SK-N-SH treated with all-trans-retinoic acid at 6 μM for 48 hours (cell line): ENCODE measurements around the gene OR2Y1.
"Not testable (repeated sequence)": the region's sequence is repeated elsewhere in the genome, so short reads cannot be mapped to it uniquely, and the experiment has no call there.

ENCODE experiments used
- ATAC-seq: fragments of 200-7000 bp; cut with Tn5 transposase; 3 replicates; pipeline ENCODE4 v1.9.1; 2020; ENCODE audit warnings: mild to moderate bottlenecking, moderate library complexity
- BACH2 ChIP-seq: fragments of 250-450 bp; sonication (Bioruptor Pico); IDR thresholded peaks from 2 replicates; pipeline ENCODE4 v1.9.0; 2021; ENCODE audit warnings: mild to moderate bottlenecking, borderline replicate concordance
- CREB5 ChIP-seq: fragments of 250-450 bp; sonication (Bioruptor Pico); IDR thresholded peaks from 2 replicates; pipeline ENCODE4 v1.5.1; 2020; ENCODE audit warnings: low read depth, mild to moderate bottlenecking, moderate library complexity
- CSDC2 ChIP-seq: fragments of 250-450 bp; sonication (Bioruptor Pico); IDR thresholded peaks from 2 replicates; pipeline ENCODE4 v1.5.0; 2020; ENCODE audit warnings: mild to moderate bottlenecking, moderate library complexity
- CSRNP3 ChIP-seq: fragments of 250-450 bp; sonication (Bioruptor Pico); IDR thresholded peaks from 2 replicates; pipeline ENCODE4 v1.5.1; 2021; ENCODE audit warnings: mild to moderate bottlenecking, moderate library complexity
- GLIS3 ChIP-seq: fragments of 250-450 bp; sonication (Bioruptor Pico); IDR thresholded peaks from 2 replicates; pipeline ENCODE4 v1.5.0; 2020; ENCODE audit warnings: mild to moderate bottlenecking, moderate library complexity
- OSR1 ChIP-seq: fragments of 250-450 bp; sonication (Bioruptor Pico); IDR thresholded peaks from 2 replicates; pipeline ENCODE4 v1.8.0; 2022; ENCODE audit warnings: moderate library complexity, mild to moderate bottlenecking, inconsistent platforms
- RARB ChIP-seq: fragments of 250-450 bp; sonication (Bioruptor Pico); IDR thresholded peaks from 2 replicates; pipeline ENCODE4 v1.8.0; 2021; ENCODE audit warnings: mild to moderate bottlenecking, moderate library complexity
- SNAI2 ChIP-seq: fragments of 250-450 bp; sonication (Bioruptor Pico); IDR thresholded peaks from 2 replicates; pipeline ENCODE4 v1.5.0; 2020; ENCODE audit warnings: mild to moderate bottlenecking, moderate library complexity
- TCF4 ChIP-seq: fragments of 250-450 bp; sonication (Bioruptor Pico); IDR thresholded peaks from 2 replicates; pipeline ENCODE4 v1.8.0; 2021; ENCODE audit warnings: mild to moderate bottlenecking, moderate library complexity, borderline replicate concordance
- TOX ChIP-seq: fragments of 250-450 bp; sonication (Bioruptor Pico); IDR thresholded peaks from 2 replicates; pipeline ENCODE4 v1.8.0; 2021; ENCODE audit warnings: mild to moderate bottlenecking, moderate library complexity, borderline replicate concordance
- TSHZ2 ChIP-seq: fragments of 250-450 bp; sonication (Bioruptor Pico); IDR thresholded peaks from 2 replicates; pipeline ENCODE4 v1.5.0; 2020; ENCODE audit warnings: mild to moderate bottlenecking, moderate library complexity
- ZC3H10 ChIP-seq: fragments of 250-450 bp; sonication (Bioruptor Pico); IDR thresholded peaks from 2 replicates; pipeline ENCODE4 v1.5.1; 2021; ENCODE audit warnings: mild to moderate bottlenecking, moderate library complexity
- ZFP30 ChIP-seq: fragments of 450-650 bp; formaldehyde crosslinking; IDR thresholded peaks from 2 replicates; pipeline ENCODE4 v1.5.0; 2022; ENCODE audit warnings: mild to moderate bottlenecking, moderate library complexity
- ZNF565 ChIP-seq: fragments of 450-650 bp; formaldehyde crosslinking; conservative IDR thresholded peaks from 2 replicates; pipeline ENCODE4 v1.5.0; 2020; ENCODE audit warnings: low read depth, mild to moderate bottlenecking, moderate library complexity
- ZNF70 ChIP-seq: fragments of 450-650 bp; formaldehyde crosslinking; IDR thresholded peaks from 2 replicates; pipeline ENCODE4 v1.5.0; 2020; ENCODE audit warnings: mild to moderate bottlenecking, moderate library complexity
- TF ChIP-seq, protein P1 (sequence below): fragments of 250-450 bp; sonication (Bioruptor Pico); IDR thresholded peaks from 2 replicates; pipeline ENCODE4 v1.8.0; 2021; ENCODE audit warnings: low read depth, mild to moderate bottlenecking, moderate library complexity, borderline replicate concordance
- TF ChIP-seq, protein P2 (sequence below): fragments of 250-450 bp; sonication (Bioruptor Pico); IDR thresholded peaks from 2 replicates; pipeline ENCODE4 v1.8.0; 2020; ENCODE audit warnings: mild to moderate bottlenecking, moderate library complexity, borderline replicate concordance

The OR2Y1 gene

GRCh38 chr5:180784497-180785097, 44.7 kb upstream of the OR2Y1 start (continued):
- no peak for TF ChIP-seq TOX (CRISPR knock-in tag)
- TF ChIP-seq CSRNP3 (CRISPR knock-in tag): no peak

DNA sequence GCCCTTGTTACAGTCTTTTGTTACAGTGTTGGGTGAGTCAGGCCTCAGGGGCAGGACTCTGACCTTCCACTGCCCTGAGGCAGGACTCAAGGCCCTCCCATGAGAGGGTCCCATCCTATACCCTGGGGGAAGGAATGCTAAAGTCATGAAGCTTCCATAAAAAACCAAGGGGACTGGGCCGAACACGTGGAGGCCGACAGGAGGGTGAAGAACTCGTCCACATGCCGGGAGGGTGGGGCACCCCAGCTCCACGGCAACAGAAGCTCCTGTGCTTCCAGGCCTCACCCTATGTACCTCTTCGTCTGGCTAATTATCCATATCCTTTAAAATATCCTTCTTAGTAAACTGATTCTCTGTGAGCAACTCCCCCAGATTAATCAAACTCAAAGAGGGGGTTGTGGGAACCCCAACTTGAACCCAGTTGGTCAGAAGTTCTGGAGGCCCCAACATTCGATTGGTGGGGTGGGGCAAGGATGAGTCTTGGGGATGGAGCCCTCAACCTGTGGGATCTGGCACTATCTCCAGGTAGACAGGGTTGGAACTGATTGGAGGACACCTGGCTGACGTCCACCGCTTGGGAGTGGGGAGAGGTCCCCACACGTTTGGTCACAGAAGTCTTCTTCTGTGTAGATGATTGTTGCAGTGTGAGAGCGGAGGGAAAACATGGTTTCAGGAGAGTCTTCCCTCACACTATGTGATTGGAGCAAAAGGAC, 43.6 kb upstream of the OR2Y1 start:
- no peak for ATAC-seq
- TF ChIP-seq, protein P1, sequence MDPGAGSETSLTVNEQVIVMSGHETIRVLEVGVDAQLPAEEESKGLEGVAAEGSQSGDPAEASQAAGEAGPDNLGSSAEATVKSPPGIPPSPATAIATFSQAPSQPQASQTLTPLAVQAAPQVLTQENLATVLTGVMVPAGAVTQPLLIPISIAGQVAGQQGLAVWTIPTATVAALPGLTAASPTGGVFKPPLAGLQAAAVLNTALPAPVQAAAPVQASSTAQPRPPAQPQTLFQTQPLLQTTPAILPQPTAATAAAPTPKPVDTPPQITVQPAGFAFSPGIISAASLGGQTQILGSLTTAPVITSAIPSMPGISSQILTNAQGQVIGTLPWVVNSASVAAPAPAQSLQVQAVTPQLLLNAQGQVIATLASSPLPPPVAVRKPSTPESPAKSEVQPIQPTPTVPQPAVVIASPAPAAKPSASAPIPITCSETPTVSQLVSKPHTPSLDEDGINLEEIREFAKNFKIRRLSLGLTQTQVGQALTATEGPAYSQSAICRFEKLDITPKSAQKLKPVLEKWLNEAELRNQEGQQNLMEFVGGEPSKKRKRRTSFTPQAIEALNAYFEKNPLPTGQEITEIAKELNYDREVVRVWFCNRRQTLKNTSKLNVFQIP (CRISPR knock-in tag): no peak
- TF ChIP-seq BACH2 (CRISPR knock-in tag) (no peak), SNAI2 (CRISPR knock-in tag) (no peak), CSDC2 (CRISPR knock-in tag) (no peak), CREB5 (CRISPR knock-in tag) (no peak), RARB (no peak), OSR1 (CRISPR knock-in tag) (no peak), TOX (CRISPR knock-in tag) (no peak), CSRNP3 (CRISPR knock-in tag) (no peak), ZFP30 (no peak), TCF4 (CRISPR knock-in tag) (no peak), ZNF70 (no peak), ZC3H10 (CRISPR knock-in tag) (no peak), GLIS3 (CRISPR knock-in tag) (no peak)

- no peak for ATAC-seq
- TF ChIP-seq, protein P2, sequence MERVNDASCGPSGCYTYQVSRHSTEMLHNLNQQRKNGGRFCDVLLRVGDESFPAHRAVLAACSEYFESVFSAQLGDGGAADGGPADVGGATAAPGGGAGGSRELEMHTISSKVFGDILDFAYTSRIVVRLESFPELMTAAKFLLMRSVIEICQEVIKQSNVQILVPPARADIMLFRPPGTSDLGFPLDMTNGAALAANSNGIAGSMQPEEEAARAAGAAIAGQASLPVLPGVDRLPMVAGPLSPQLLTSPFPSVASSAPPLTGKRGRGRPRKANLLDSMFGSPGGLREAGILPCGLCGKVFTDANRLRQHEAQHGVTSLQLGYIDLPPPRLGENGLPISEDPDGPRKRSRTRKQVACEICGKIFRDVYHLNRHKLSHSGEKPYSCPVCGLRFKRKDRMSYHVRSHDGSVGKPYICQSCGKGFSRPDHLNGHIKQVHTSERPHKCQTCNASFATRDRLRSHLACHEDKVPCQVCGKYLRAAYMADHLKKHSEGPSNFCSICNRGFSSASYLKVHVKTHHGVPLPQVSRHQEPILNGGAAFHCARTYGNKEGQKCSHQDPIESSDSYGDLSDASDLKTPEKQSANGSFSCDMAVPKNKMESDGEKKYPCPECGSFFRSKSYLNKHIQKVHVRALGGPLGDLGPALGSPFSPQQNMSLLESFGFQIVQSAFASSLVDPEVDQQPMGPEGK: no peak
- TF ChIP-seq SNAI2 (CRISPR knock-in tag) (no peak), TSHZ2 (CRISPR knock-in tag) (no peak), ZNF565 (CRISPR knock-in tag) (no peak)
These were observed 42.9 kb upstream of the OR2Y1 start for GRCh38 chr5:180782748-180783147.

DNA sequence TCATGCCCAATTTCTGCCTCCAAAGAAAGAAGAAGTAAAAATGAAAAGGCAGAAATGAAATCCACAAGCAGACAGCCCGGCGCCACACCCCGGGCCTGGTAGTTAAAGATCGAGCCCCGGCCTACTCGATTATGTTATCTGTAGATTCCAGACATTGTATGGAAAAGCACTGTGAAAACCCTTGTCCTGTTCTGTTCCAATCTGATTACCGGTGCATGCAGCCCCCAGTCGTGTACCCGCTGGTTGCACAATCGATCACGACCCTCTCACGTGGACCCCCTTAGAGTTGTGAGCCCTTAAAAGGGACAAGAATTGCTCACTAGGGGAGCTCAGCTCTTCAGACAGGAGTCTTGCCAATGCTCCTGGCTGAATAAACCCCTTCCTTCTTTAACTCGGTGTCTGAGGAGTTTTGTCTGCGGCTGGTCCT, 42.1 kb upstream of the OR2Y1 start:
- ATAC-seq: not testable (repeated sequence)
